A549 (cell line): Measurements from ENCODE around the gene MAST2. TPM values are rescaled to one million over a fixed set of nuclear protein-coding genes. Genes with fewer than 3 reads are reported as not detected.

Experiments
- ATAC-seq, 2 experiments: fragments of 200-7000 bp in 1 of 2; fragments of >200 bp in 1 of 2; cut with Nextera tagmentation in 1 of 2; cut with Tn5 transposase in 1 of 2; 3 replicates each; pipeline versions ENCODE4 v1.8.0 to v1.9.1; 2018 to 2020; ENCODE audit warnings: mild to moderate bottlenecking in 1 of 2, moderate library complexity in 1 of 2
- CTCF ChIA-PET: fragments of 300-600 bp; sonication (Branson Sonifier 250); formaldehyde crosslinking; extraction: SDS; loops from one replicate; lab custom pipeline; 2021; ENCODE audit warnings: antibody characterized with exemption, inconsistent platforms; lab: Yijun Ruan, JAX
- POLR2A ChIA-PET: fragments of 350-600 bp; formaldehyde crosslinking; extraction: SDS; loops from one replicate; lab custom pipeline; 2021; ENCODE audit warnings: antibody characterized with exemption, inconsistent platforms; lab: Yijun Ruan, JAX
- DNase-seq, 2 experiments: peaks; one replicate each; pipeline versions ENCODE4 v3.0.0 to v3.0.0-alpha.2; 2011 to 2016; ENCODE audit warnings: low read depth in 1 of 2, low spot score in 1 of 2
- FAIRE-seq: peaks from 2 replicates; lab custom pipeline; 2011; peaks lifted over from hg19 to GRCh38; lab: Jason Lieb, UNC
- H3K27ac ChIP-seq, 2 experiments: fragments of >200 bp; sonication (Bioruptor Twin); formaldehyde crosslinking; 3 replicates each; pipeline ENCODE4 v1.5.1; 2016 to 2017
- H3K4me1 ChIP-seq: fragments of >200 bp; sonication (Bioruptor Twin); formaldehyde crosslinking; 3 replicates; pipeline ENCODE4 v1.6.1; 2016
- H3K4me2 ChIP-seq: fragments of >200 bp; sonication (Bioruptor Twin); formaldehyde crosslinking; 3 replicates; pipeline ENCODE4 v1.6.1; 2016
- H3K4me3 ChIP-seq: fragments of >200 bp; sonication (Bioruptor Twin); formaldehyde crosslinking; 3 replicates; pipeline ENCODE4 v1.5.1; 2016
- H3K9me3 ChIP-seq: fragments of >200 bp; sonication (Bioruptor Twin); formaldehyde crosslinking; 3 replicates; pipeline ENCODE4 v1.6.1; 2016
- BHLHE40 ChIP-seq: IDR thresholded peaks from 2 replicates; pipeline ENCODE4 v1.6.1; 2012; ENCODE audit warnings: low read depth, low read length, inconsistent platforms
- CBX8 ChIP-seq: fragments of 200-600 bp; sonication (generic); IDR thresholded peaks from 2 replicates; pipeline ENCODE4 v1.6.1; 2016
- ESRRA ChIP-seq: fragments of 150-350 bp; IDR thresholded peaks from 2 replicates; pipeline ENCODE4 v1.6.1; 2014; ENCODE audit warnings: mild to moderate bottlenecking, low read length, borderline replicate concordance
- FOXS1 ChIP-seq: fragments of 250-450 bp; sonication (Bioruptor Pico); IDR thresholded peaks from 2 replicates; pipeline ENCODE4 v1.5.0; 2020; ENCODE audit warnings: mild to moderate bottlenecking, moderate library complexity
- HOXA7 ChIP-seq: fragments of 250-450 bp; sonication (Bioruptor Pico); IDR thresholded peaks from 2 replicates; pipeline ENCODE4 v1.5.0; 2020; ENCODE audit warnings: mild to moderate bottlenecking, moderate library complexity
- HOXB13 ChIP-seq: fragments of 250-450 bp; sonication (Bioruptor Pico); IDR thresholded peaks from 2 replicates; pipeline ENCODE4 v1.5.0; 2020; ENCODE audit warnings: low read depth, mild to moderate bottlenecking, moderate library complexity
- HOXB5 ChIP-seq: fragments of 250-450 bp; sonication (Bioruptor Pico); IDR thresholded peaks from 2 replicates; pipeline ENCODE4 v1.5.0; 2020; ENCODE audit warnings: mild to moderate bottlenecking, moderate library complexity
- JUN ChIP-seq, 2 experiments: fragments of >200 bp; sonication (Bioruptor Twin); formaldehyde crosslinking; IDR thresholded peaks; 2 replicates in 1 of 2; 3 replicates in 1 of 2; pipeline ENCODE4 v1.6.1; 2016 to 2017
- MAZ ChIP-seq: fragments of 150-350 bp; IDR thresholded peaks from 2 replicates; pipeline ENCODE4 v1.6.1; 2014; ENCODE audit warnings: antibody characterized with exemption, low read depth, low read length, borderline replicate concordance
- MYC ChIP-seq: IDR thresholded peaks from 2 replicates; pipeline ENCODE4 v1.6.1; 2012; ENCODE audit warnings: mild to moderate bottlenecking, inconsistent platforms, low read length, improper control_type of control experiment, borderline replicate concordance
- POLR2A ChIP-seq: IDR thresholded peaks from 2 replicates; pipeline ENCODE4 v1.6.1; 2012; ENCODE audit warnings: mild to moderate bottlenecking, low read length
- RCOR1 ChIP-seq: fragments of 150-350 bp; IDR thresholded peaks from 2 replicates; pipeline ENCODE4 v1.6.1; 2014; ENCODE audit warnings: antibody characterized with exemption, low read length, low read depth
- RNF2 ChIP-seq: fragments of 200-600 bp; sonication (generic); IDR thresholded peaks from 2 replicates; pipeline ENCODE4 v1.6.1; 2016; ENCODE audit warnings: low read depth, mild to moderate bottlenecking, antibody characterized with exemption, moderate library complexity, borderline replicate concordance
- SMC3 ChIP-seq: fragments of >200 bp; sonication (Bioruptor Twin); formaldehyde crosslinking; IDR thresholded peaks from 3 replicates; pipeline ENCODE4 v1.6.1; 2018; ENCODE audit warnings: inconsistent platforms
- SREBF2 ChIP-seq: fragments of 450-650 bp; IDR thresholded peaks from 2 replicates; pipeline ENCODE4 v1.6.1; 2014; ENCODE audit warnings: mild to moderate bottlenecking, moderate library complexity
- ZFP36 ChIP-seq: fragments of 450-650 bp; IDR thresholded peaks from 2 replicates; pipeline ENCODE4 v1.6.1; 2014; ENCODE audit warnings: borderline replicate concordance; ENCODE audit not compliant: partially characterized antibody
- WGBS: methylation state at CpG from one replicate; pipeline ENCODE4 v1.1.6; 2017; ENCODE audit errors: missing lambda C conversion rate; 5-methylcytosine and 5-hydroxymethylcytosine counted together
- polyA plus RNA-seq, 4 experiments: library from polyadenylated mRNA; depleted of rRNA in 3 of 4; stranded (reverse); fragments of >200 nt; fragmentation: RNase III in 1 of 4; extraction: RNeasy Plus Mini Kit Qiagen cat#74134 plus additional on column Dnase treatment in 1 of 4; gene quantifications; 2 replicates in 3 of 4; 3 replicates in 1 of 4; pipeline ENCODE4 v1.2.3, GENCODE V29; 2011 to 2017
- TF ChIP-seq, protein P1 (sequence below): fragments of >200 bp; sonication (Bioruptor Twin); formaldehyde crosslinking; IDR thresholded peaks from 3 replicates; pipeline ENCODE4 v1.5.1; 2016
- TF ChIP-seq, protein P2 (sequence below): IDR thresholded peaks from 2 replicates; pipeline ENCODE4 v1.6.1; 2012
- TF ChIP-seq, protein P3 (sequence below): fragments of 250-450 bp; sonication (Bioruptor Pico); IDR thresholded peaks from 2 replicates; pipeline ENCODE4 v1.5.0; 2020; ENCODE audit warnings: low read depth, mild to moderate bottlenecking, moderate library complexity

The MAST2 gene
- polyA plus RNA-seq, 2 of the 4 experiments (the other 2 are of a cell fraction): 19.3 to 20.5 TPM

DNA sequence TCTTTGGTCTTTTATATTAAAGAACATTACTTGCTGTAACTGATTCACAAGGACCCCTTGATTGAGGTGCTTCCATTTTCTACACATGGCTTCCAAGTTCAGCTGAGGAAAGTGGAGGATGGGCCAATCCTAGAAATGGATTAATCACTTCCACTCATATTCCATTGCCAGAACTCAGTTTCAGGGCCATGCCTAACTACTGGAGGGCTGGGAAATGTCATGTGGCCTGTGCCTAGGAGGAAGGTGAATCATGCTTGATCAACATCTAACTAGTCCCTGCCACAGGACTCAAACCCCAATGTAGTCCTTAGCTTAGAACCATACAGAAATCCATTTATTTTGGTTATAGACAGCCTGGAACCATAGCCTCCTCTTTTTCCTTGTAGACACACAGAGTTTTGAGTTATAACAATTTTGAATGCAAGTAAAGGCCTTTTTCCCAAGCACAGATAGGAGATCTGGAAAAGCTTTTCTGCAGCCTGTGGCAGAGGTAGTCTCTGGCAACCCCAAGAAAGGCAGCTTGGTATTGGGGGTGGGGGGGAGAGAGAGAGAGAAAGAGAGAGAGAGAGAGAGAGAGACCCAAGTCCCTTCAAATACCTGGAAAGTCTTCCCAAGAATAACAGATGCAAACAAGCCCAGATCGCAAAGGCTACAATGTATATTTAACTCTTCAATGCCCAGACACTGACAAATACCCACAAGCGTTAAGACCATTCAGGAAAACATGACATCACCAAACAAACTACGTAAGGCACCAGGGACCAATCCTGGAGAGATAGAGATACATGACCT lies 12.5 kb downstream of the MAST2 start:
- ATAC-seq (no peak; a peak in 1 of 6 replicates), DNase-seq (no peak), FAIRE-seq (no peak)
- Histone ChIP-seq H3K9me3 (no peaks in the 10 kb centered on the region), H3K4me3 (no peak overlapping the region), H3K4me2 (no peak overlapping the region), H3K4me1 (no peaks in the 10 kb centered on the region), H3K27ac (no peak overlapping the region)
- ChIA-PET POLR2A (no interaction called here), CTCF (interaction anchor here (1.0 to 1.4 kb wide), 3 partner anchors 10 to 27 kb away, joined by 3 to 4 read pairs (median 3); no protein-coding TSS in a partner anchor)
- WGBS: 88% methylated on average over 3 of the region's 3 CpGs
- no peak for TF ChIP-seq POLR2A
- TF ChIP-seq SMC3: no peak
- TF ChIP-seq SREBF2: no peak
- TF ChIP-seq JUN (IDR thresholded peaks at IDR 0.05): no peak
- TF ChIP-seq, protein P1, sequence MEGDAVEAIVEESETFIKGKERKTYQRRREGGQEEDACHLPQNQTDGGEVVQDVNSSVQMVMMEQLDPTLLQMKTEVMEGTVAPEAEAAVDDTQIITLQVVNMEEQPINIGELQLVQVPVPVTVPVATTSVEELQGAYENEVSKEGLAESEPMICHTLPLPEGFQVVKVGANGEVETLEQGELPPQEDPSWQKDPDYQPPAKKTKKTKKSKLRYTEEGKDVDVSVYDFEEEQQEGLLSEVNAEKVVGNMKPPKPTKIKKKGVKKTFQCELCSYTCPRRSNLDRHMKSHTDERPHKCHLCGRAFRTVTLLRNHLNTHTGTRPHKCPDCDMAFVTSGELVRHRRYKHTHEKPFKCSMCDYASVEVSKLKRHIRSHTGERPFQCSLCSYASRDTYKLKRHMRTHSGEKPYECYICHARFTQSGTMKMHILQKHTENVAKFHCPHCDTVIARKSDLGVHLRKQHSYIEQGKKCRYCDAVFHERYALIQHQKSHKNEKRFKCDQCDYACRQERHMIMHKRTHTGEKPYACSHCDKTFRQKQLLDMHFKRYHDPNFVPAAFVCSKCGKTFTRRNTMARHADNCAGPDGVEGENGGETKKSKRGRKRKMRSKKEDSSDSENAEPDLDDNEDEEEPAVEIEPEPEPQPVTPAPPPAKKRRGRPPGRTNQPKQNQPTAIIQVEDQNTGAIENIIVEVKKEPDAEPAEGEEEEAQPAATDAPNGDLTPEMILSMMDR: no peak
- TF ChIP-seq, protein P2, sequence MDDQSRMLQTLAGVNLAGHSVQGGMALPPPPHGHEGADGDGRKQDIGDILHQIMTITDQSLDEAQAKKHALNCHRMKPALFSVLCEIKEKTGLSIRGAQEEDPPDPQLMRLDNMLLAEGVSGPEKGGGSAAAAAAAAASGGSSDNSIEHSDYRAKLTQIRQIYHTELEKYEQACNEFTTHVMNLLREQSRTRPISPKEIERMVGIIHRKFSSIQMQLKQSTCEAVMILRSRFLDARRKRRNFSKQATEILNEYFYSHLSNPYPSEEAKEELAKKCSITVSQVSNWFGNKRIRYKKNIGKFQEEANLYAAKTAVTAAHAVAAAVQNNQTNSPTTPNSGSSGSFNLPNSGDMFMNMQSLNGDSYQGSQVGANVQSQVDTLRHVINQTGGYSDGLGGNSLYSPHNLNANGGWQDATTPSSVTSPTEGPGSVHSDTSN: no peak

DNA sequence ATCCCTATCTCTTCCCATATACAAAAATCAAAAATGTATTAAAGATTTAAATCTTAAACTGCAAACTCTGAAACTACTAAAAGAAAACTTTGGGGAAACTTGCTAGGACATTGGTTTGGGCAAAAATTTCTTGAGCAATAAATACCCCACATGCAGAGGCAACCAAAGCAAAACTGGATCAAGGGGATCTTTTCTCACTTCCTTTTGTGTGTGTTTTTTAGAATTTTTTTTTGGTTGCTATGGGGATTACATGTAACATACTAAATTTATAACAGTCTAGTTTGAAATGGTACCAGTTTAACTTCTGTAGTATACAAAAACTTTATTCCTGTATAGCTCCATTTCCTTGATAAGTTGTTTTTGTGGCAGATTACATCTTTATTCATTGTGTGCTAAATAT lies 16.8 kb downstream of the MAST2 start:
- CTCF ChIA-PET: interaction anchor here (1.7 to 1.9 kb wide), 2 partner anchors 10 to 20 kb away, joined by 3 to 5 read pairs; no protein-coding TSS in a partner anchor

DNA sequence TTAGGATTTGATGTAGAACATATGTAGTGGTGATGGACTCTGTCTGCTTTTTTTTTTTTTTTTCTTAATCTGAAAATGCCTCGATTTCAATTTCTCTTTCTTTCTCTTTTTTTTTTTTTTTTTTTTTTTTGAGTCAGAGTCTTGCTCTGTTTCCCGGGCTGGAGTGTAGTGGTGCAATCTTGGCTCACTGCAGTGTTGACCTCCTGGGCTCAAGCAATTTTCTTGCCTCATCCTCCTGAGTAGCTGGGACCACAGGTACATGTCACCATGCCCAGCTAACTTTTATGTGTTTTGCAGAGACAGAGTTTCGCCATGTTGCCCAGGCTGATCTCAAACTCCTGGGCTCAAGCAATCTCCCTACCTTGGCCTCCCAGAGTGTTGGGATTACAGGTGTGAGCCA lies 17.4 kb downstream of the MAST2 start:
- Histone ChIP-seq H3K9me3 (peaks cover 6% of the 10 kb centered on the region; the same call in 2 of the 3 replicates), H3K27ac (no peak overlapping the region), H3K4me2 (no peak overlapping the region)
- no peak for DNase-seq
- no peak for FAIRE-seq
- WGBS: 83% methylated on average over 3 of the region's 3 CpGs
- TF ChIP-seq CBX8: no peak
- TF ChIP-seq, protein P3, sequence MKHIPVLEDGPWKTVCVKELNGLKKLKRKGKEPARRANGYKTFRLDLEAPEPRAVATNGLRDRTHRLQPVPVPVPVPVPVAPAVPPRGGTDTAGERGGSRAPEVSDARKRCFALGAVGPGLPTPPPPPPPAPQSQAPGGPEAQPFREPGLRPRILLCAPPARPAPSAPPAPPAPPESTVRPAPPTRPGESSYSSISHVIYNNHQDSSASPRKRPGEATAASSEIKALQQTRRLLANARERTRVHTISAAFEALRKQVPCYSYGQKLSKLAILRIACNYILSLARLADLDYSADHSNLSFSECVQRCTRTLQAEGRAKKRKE: no peak
- no peak for TF ChIP-seq MYC
- no peak for TF ChIP-seq BHLHE40
- no peak for TF ChIP-seq MAZ
- no peak for TF ChIP-seq ESRRA
- no peak for TF ChIP-seq ZFP36
- no peak for TF ChIP-seq HOXB5 (CRISPR knock-in tag)
- no peak for TF ChIP-seq RNF2
- TF ChIP-seq HOXA7 (CRISPR knock-in tag): no peak
- no peak for TF ChIP-seq FOXS1 (CRISPR knock-in tag)
- TF ChIP-seq HOXB13 (CRISPR knock-in tag): no peak
- TF ChIP-seq, all 56 proteins: peak for 0
- no peaks in the 10 kb centered on the region for H3K4me1 ChIP-seq
- ChIA-PET POLR2A (no interaction called here), CTCF (interaction anchor here (1.7 to 1.9 kb wide), 2 partner anchors 10 to 20 kb away, joined by 3 to 5 read pairs; no protein-coding TSS in a partner anchor)
- ATAC-seq: no peak
- no peak overlapping the region for H3K4me3 ChIP-seq

More for the DNA sequence above, 16.8 kb downstream of the MAST2 start:
- Histone ChIP-seq H3K27ac (no peak overlapping the region), H3K4me1 (no peaks in the 10 kb centered on the region), H3K9me3 (peaks cover 6% of the 10 kb centered on the region; the same call in 2 of the 3 replicates), H3K4me3 (no peak overlapping the region), H3K4me2 (no peak overlapping the region)
- ATAC-seq: no peak
- POLR2A ChIA-PET: no interaction called here
- no peak for DNase-seq
- TF ChIP-seq RCOR1: no peak
- FAIRE-seq: no peak
